BE2C (cell line): ENCODE measurements around the gene RIN3.

Experiments
- DNase-seq: peaks from one replicate; pipeline ENCODE4 v3.0.0-alpha.2; 2020
- H3K27me3 ChIP-seq: fragments of 250-450 bp; sonication (Bioruptor Pico); 2 replicates; pipeline ENCODE4 v1.5.1; 2020; ENCODE audit warnings: mild to moderate bottlenecking
- H3K36me3 ChIP-seq: fragments of 250-450 bp; sonication (Bioruptor Pico); 2 replicates; pipeline ENCODE4 v1.5.1; 2020; ENCODE audit warnings: mild to moderate bottlenecking
- H3K4me1 ChIP-seq: fragments of 250-450 bp; sonication (Bioruptor Pico); 2 replicates; pipeline ENCODE4 v1.5.1; 2020
- H3K4me3 ChIP-seq: 2 replicates; pipeline ENCODE4 v1.5.1; 2011; ENCODE audit warnings: low read depth, low read length
- H3K9me3 ChIP-seq: fragments of 250-450 bp; sonication (Bioruptor Pico); 2 replicates; pipeline ENCODE4 v1.5.1; 2020
- CTCF ChIP-seq: IDR thresholded peaks from 2 replicates; pipeline ENCODE4 v1.5.1; 2012; ENCODE audit warnings: mild to moderate bottlenecking, low read depth, low read length

Gene RIN3

GRCh38 chr14:92469515-92469914, 44.1 kb upstream of the RIN3 start:
- H3K4me3 ChIP-seq = no peak overlapping the region
- no peaks in the 10 kb centered on the region for H3K36me3 ChIP-seq
- H3K9me3 ChIP-seq = no peaks in the 10 kb centered on the region
- no peak for DNase-seq
- no peak for TF ChIP-seq CTCF
- H3K27me3 ChIP-seq = no peaks in the 10 kb centered on the region
- no peaks in the 10 kb centered on the region for H3K4me1 ChIP-seq

- Histone ChIP-seq H3K4me1 (no peaks in the 10 kb centered on the region), H3K36me3 (no peaks in the 10 kb centered on the region), H3K27me3 (no peaks in the 10 kb centered on the region), H3K4me3 (no peak overlapping the region), H3K9me3 (no peaks in the 10 kb centered on the region)
- no peak for DNase-seq
- no peak for TF ChIP-seq CTCF
Measured at GRCh38 chr14:92470215-92470614, 43.4 kb upstream of the RIN3 start.

GRCh38 chr14:92470811-92471210, 42.8 kb upstream of the RIN3 start:
- no peak for TF ChIP-seq CTCF
- H3K4me3 ChIP-seq = no peak overlapping the region
- DNase-seq = no peak
- H3K4me1 ChIP-seq = no peaks in the 10 kb centered on the region
- H3K9me3 ChIP-seq = no peaks in the 10 kb centered on the region
- no peaks in the 10 kb centered on the region for H3K27me3 ChIP-seq
- no peaks in the 10 kb centered on the region for H3K36me3 ChIP-seq

- DNase-seq = no peak
- Histone ChIP-seq H3K36me3 (no peaks in the 10 kb centered on the region), H3K9me3 (no peaks in the 10 kb centered on the region), H3K4me1 (no peaks in the 10 kb centered on the region), H3K4me3 (no peak overlapping the region), H3K27me3 (no peaks in the 10 kb centered on the region)
- no peak for TF ChIP-seq CTCF
Measured at GRCh38 chr14:92471919-92472318, 41.7 kb upstream of the RIN3 start.

GRCh38 chr14:92472860-92473259, 40.7 kb upstream of the RIN3 start:
- DNase-seq = no peak
- no peak overlapping the region for H3K4me3 ChIP-seq
- H3K36me3 ChIP-seq = no peaks in the 10 kb centered on the region
- no peaks in the 10 kb centered on the region for H3K27me3 ChIP-seq
- no peaks in the 10 kb centered on the region for H3K4me1 ChIP-seq
- H3K9me3 ChIP-seq = no peaks in the 10 kb centered on the region
- no peak for TF ChIP-seq CTCF

- DNase-seq = no peak
- Histone ChIP-seq H3K9me3 (no peaks in the 10 kb centered on the region), H3K36me3 (no peaks in the 10 kb centered on the region), H3K4me1 (no peaks in the 10 kb centered on the region), H3K4me3 (no peak overlapping the region), H3K27me3 (no peaks in the 10 kb centered on the region)
- no peak for TF ChIP-seq CTCF
Measured at GRCh38 chr14:92473261-92473968, 40.2 kb upstream of the RIN3 start.
